ENCODE measurements around the gene TOP1.

GRCh38 chr20:40993794-40994540 is 34.7 kb upstream of the TOP1 start:
- TF ChIP-seq CTCF (IDR thresholded peaks at IDR 0.05) (no peak), POLR2A (IDR thresholded peaks at IDR 0.05) (no peak)

All from vagina (tissue), 2 donors.